ENCODE measurements around the gene CLN3. TPM values are rescaled to one million over a fixed set of nuclear protein-coding genes. Genes with fewer than 3 reads are reported as not detected.
"Not testable (repeated sequence)": the region's sequence is repeated elsewhere in the genome, so short reads cannot be mapped to it uniquely, and the experiment has no call there.

The CLN3 gene
- total and polyA plus RNA-seq, 2 experiments from 2014 or later, result 18.1 to 31.4 TPM

GRCh38 chr16:28527100-28527785 is 35.4 kb upstream of the CLN3 start:
- H3K9me3 Mint-ChIP-seq, result peaks cover 14% of the 10 kb centered on the region; the same call in 1 of the 3 replicates
- not testable (repeated sequence) for ATAC-seq; H3K4me2 ChIP-seq; H3K36me3 Mint-ChIP-seq (ENCODE audit: low read depth); H3K27me3 Mint-ChIP-seq (ENCODE audit: insufficient read depth, low read depth, poor library complexity); H3K27ac ChIP-seq (ENCODE audit: low read depth); H3K4me3 Mint-ChIP-seq; H3K27me3 ChIP-seq (ENCODE audit: insufficient read depth); H3K4me3 ChIP-seq; H3F3A ChIP-seq (replicated peaks; ENCODE audit: low read depth); H3K79me2 ChIP-seq (replicated peaks; ENCODE audit: insufficient read depth); DNase-seq (ENCODE audit: low spot score); H3K9me2 ChIP-seq (ENCODE audit: insufficient read depth); H2AFZ ChIP-seq; H3K4me1 ChIP-seq (ENCODE audit: insufficient read depth); H3K27ac Mint-ChIP-seq; H3K4me1 Mint-ChIP-seq; H4K20me1 ChIP-seq (replicated peaks; ENCODE audit: insufficient read depth); H3K36me3 ChIP-seq (ENCODE audit: insufficient read depth)

DNA sequence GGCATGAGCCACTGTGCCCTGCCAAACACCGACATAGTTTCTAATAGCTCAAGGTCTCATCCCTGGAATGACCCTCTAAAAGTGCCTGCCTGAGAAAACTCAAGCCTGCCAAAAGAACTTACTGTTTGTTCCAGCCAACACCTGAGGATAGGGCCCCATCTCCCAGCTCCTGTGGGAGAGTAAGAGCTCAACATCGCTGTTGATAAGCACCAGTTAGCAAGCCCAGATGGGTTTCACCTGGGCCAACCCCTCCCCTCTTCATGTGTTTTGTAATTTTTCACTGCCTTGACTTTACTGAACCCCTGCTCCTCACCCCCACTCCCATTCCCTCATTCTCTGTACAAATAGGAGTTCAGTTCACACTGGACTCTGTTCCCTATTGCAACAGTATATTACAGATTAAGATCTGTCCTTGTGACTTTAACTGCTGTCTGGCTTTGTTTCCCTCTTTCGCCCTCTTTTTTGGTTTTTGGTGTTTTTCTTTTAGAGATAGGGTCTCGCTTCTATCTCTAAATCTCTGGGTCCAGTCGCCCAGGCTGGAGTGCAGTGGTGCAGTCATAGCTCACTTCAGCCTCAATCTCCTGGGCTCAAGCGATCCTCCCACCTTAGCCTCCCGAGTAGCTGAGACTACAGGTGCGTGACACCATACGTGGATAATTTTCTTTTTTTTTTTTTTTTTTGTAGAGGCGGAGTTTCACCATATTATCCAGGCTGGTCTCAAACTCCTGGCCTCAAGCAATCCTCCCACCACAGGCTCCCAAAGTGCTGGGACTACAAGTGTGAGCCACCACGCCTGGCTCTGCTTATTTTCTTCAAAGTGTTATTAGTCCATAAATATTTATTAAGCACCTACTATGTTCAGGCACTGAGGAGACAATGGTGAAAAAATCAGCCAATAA is 34.6 kb upstream of the CLN3 start:
- no peaks in the 10 kb centered on the region for H3K9me2 ChIP-seq (ENCODE audit: insufficient read depth)
- DNase-seq (ENCODE audit: low spot score) (no peak), ATAC-seq (no peak)
- no peaks in the 10 kb centered on the region for H3K27me3 ChIP-seq (ENCODE audit: insufficient read depth)
- no peaks in the 10 kb centered on the region for H3K4me1 ChIP-seq (ENCODE audit: insufficient read depth)
- no peak for TF ChIP-seq STAT1 (IDR thresholded peaks at IDR 0.05; ENCODE audit: unreplicated experiment)
- no peak for TF ChIP-seq POLR2AphosphoS5 (IDR thresholded peaks at IDR 0.05; ENCODE audit: low read depth)
- no peak for TF ChIP-seq REST (IDR thresholded peaks at IDR 0.05; ENCODE audit: unreplicated experiment)
- TF ChIP-seq CREB1 (CRISPR knock-in tag; IDR thresholded peaks at IDR 0.05; ENCODE audit: low read depth), result no peak
- TF ChIP-seq ZNF462 (CRISPR knock-in tag; IDR thresholded peaks at IDR 0.05), result no peak
- TF ChIP-seq JUNB (IDR thresholded peaks at IDR 0.05; ENCODE audit: unreplicated experiment), result no peak
- H3K79me2 ChIP-seq (replicated peaks; ENCODE audit: insufficient read depth), result no peaks in the 10 kb centered on the region
- H3K4me2 ChIP-seq, result no peak overlapping the region
- H3K36me3 ChIP-seq (ENCODE audit: insufficient read depth), result no peaks in the 10 kb centered on the region
- H2AFZ ChIP-seq, result no peak overlapping the region
- Mint-ChIP-seq H3K4me3 (no peak overlapping the region), H3K27me3 (ENCODE audit: insufficient read depth, low read depth, poor library complexity) (peaks cover 2% of the 10 kb centered on the region), H3K9me3 (peaks cover 14% of the 10 kb centered on the region; the same call in 1 of the 3 replicates), H3K36me3 (ENCODE audit: low read depth) (no peaks in the 10 kb centered on the region), H3K4me1 (no peaks in the 10 kb centered on the region), H3K27ac (no peak overlapping the region)
- no peaks in the 10 kb centered on the region for H4K20me1 ChIP-seq (replicated peaks; ENCODE audit: insufficient read depth)
- no peaks in the 10 kb centered on the region for H3F3A ChIP-seq (replicated peaks; ENCODE audit: low read depth)
- H3K27ac ChIP-seq (ENCODE audit: low read depth), result no peak overlapping the region
- no peak overlapping the region for H3K4me3 ChIP-seq

Data from GM23338 (cell line).